Measurements from ENCODE around the gene TWIST2.

Gene TWIST2

DNA sequence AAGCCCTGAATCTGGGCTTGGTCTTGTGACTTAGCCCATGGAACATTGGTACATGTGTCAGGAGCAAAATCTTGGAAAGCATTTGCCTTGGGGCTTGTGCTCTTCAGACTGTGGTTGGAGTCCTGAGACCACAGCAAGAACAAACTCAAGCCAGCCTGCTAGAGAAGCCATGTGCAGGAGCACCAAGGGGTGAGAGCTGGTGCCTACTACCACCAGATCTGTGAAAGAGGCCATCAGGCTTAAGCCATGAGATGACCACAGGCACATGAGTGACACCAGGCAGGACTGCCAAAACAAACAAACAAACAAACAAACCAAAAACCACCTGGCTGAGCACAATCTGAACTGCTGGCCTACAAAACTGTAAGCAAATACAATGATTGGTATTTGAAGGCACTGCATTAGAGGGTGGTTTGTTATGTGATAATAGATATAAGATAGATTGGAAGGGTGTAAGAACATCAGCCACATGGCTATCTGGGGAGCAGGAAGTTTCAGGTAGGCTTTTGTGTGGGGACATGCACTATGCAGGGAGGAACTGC is 9.0 kb upstream of the TWIST2 start:
- no peak for DNase-seq (ENCODE audit: low read depth)

DNA sequence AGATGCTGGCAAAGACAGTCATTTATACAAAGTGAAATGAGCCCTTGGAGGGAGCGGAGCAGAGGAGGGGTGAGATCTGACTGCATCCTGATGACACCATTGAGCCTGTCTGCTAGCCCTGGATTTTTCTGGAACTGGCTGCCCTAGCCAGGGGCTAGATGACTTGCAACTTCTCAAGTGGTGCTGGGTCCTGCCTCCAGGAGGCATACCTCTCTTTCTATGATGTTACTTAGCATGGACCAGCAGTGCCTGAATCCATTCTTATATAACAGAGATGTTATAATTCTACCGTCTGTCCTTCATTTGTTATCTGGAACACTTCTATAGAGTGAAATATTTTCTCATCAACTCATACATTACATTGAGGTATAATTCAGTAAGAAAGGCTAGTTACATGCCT is 8.5 kb upstream of the TWIST2 start:
- DNase-seq (ENCODE audit: low read depth), result no peak

GRCh38 chr2:238841542-238842164 is 6.2 kb upstream of the TWIST2 start:
- DNase-seq (ENCODE audit: low read depth), result no peak

DNA sequence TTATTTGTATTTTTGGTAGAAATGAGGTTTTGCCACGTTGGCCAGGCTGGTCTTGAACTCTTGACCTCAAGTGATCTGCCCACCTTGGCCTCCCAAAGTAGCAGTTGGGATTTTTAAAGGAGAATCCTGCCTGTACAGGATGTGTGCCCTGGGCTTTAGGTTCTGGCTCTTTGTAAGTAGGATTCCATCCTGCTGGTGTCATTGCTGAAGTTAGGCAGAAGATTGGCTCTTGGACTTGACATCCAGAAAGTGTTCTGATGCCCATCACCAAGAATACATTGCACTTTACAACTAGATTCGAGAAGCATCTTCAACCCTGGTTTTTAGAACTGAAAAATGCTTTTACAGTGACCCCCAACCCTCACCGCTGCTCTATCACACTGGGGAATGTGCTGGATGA is 4.4 kb upstream of the TWIST2 start:
- DNase-seq (ENCODE audit: low read depth), result no peak

- no peak for DNase-seq (ENCODE audit: low read depth)
Observed at GRCh38 chr2:238845583-238846377, 2.1 kb upstream of the TWIST2 start.

DNA sequence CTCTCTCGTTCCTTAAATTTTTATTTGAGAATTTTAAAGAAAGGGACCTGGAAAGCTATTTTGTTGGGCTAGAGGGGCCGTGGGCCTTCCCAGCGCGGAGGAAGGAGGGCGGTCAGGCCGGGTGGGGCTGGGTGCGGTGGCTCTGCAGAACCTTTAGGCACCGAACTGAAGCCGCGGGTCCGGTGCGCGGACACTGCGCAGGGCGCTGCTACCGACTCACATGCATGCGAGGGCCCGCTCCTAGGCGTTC is 1.6 kb upstream of the TWIST2 start:
- no peak for DNase-seq (ENCODE audit: low read depth)

GRCh38 chr2:238846628-238847418 is 1.1 kb upstream of the TWIST2 start:
- no peak for DNase-seq (ENCODE audit: low read depth)

DNA sequence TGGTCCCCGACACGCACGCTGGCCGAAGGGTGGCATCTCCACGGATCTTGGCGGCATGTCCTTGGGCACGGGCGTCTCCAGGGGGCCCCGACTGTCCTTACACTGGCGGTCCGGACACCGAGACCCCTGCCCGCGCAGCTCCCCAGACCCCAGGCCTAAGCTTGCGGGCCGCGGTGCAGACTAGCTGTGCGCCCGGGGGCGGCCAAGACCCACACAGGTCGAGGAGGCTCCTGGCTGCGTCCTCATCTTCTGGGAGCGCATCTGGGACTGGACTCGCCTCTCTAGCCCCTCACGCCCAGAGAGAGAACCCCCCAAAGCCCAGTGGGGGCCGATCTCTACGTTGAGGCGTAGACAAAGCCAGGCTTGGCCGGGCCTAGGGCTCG is 475 bp upstream of the TWIST2 start:
- DNase-seq (ENCODE audit: low read depth), result no peak

DNA sequence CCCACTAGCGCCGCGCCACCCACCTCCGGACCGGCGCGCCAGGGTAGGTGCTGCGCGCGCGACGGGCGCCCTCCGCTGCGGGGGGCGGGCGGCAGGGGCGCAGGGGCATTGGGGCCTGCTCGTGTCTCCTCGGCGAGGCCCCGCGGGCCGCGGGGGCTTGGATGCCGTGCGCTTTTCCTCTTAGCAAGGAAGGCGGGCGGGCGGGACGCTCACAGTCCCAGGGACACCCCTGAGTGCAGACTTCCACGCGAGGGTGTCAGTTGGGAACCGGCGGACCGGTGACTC is 748 bp downstream of the TWIST2 start:
- DNase-seq (ENCODE audit: low read depth), result no peak

GRCh38 chr2:238848976-238849853 is 1.3 kb downstream of the TWIST2 start:
- no peak for DNase-seq (ENCODE audit: low read depth)

DNA sequence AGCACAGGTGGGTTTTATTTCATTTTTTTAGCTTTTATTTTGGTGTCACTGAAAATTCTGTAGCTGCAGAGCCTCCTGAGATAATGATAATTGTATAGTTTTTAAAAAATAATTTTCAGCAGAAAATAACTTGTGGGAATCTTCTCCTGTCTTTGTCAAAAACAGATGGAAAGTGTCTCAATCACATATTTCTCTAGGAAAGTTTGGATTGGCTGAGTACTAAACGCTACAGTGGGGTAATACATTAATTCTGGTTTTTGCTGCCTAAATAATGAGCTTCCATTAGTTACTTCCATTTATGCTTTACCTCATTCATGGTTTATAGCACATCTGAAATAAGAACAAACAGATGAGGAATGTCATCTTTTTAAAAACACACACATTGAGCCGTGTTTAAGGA is 2.2 kb downstream of the TWIST2 start:
- no peak for DNase-seq (ENCODE audit: low read depth)

DNA sequence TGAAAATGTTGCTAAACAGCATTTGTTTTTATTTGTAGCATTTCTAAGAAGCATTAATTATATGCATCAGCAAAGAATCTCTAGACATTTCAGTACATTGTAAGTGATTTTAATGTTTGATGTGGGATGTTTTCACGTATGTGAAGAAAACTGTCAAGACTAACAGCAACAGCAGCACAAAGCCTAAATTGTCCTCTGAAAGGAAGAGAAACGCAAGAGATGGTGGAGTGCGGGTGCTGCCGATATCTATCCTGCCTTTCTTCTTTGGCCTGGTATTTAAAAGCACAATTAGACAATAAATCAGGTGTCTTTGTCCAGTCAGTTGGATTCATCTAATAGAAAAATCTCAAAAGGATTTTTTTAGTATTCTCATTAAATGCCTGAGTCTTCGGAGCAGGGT is 3.1 kb downstream of the TWIST2 start:
- DNase-seq (ENCODE audit: low read depth), result no peak

GRCh38 chr2:238851761-238852160 is 3.9 kb downstream of the TWIST2 start:
- no peak for DNase-seq (ENCODE audit: low read depth)

DNA sequence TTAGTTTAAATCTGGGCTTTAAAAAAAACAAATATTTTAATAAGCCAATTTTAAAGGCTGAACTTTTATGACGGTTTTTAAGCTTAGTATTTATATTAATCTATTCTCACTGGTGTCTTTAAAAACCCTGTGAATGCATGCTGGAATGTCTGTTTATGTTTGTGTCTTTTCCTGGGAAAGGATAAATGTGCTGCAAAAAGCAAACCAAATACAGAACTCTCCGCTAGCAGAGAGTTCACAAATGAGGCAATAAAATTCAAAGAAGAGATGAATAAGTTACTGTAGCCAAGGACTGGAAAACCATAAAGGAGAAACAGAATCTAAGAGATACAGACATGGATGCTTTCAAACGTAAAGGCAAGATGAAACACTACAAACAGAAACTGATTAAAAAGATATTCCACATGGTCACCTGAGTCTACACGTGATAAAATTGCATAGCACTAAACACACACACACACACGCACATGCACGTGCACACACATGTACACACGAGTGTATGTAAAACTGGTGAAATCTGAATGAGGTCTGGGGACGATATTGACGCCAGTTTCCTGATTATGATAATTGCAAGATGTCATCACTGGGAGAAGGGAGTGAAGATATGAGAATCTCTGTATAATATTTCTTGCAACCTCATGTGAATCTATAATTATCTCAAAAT is 4.5 kb downstream of the TWIST2 start:
- no peak for DNase-seq (ENCODE audit: low read depth)

GRCh38 chr2:238853218-238853617 is 5.3 kb downstream of the TWIST2 start:
- DNase-seq (ENCODE audit: low read depth), result no peak

GRCh38 chr2:238853721-238854120 is 5.8 kb downstream of the TWIST2 start:
- DNase-seq (ENCODE audit: low read depth), result no peak

GRCh38 chr2:238854246-238854645 is 6.4 kb downstream of the TWIST2 start:
- DNase-seq (ENCODE audit: low read depth), result no peak

DNA sequence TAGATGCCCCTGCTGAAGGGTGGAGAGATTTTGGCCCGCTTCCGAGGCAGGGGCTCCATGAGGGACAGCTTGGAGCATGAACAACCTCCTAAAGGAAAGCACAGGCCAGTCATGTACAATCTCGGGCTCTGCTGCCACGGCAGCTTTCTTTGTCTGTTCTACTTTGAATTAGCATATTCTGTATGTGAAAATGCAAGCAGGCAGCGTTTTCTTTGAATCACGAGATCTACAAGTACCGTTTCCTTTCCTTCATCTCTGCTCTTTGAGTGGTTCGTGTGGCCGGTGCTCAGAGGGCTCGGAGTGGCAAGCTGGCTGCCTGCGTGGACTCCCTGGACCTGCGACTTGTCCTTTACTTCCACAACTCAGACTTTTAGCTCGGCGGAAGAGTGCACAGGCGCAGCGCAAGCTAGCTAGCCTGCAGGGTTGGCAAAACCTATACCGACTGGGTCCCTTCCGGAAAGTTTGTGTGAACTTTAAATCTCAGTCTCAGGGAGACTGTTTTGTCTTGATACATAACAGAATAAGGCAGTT is 6.9 kb downstream of the TWIST2 start:
- DNase-seq (ENCODE audit: low read depth), result no peak

GRCh38 chr2:238855299-238855698 is 7.4 kb downstream of the TWIST2 start:
- no peak for DNase-seq (ENCODE audit: low read depth)

DNA sequence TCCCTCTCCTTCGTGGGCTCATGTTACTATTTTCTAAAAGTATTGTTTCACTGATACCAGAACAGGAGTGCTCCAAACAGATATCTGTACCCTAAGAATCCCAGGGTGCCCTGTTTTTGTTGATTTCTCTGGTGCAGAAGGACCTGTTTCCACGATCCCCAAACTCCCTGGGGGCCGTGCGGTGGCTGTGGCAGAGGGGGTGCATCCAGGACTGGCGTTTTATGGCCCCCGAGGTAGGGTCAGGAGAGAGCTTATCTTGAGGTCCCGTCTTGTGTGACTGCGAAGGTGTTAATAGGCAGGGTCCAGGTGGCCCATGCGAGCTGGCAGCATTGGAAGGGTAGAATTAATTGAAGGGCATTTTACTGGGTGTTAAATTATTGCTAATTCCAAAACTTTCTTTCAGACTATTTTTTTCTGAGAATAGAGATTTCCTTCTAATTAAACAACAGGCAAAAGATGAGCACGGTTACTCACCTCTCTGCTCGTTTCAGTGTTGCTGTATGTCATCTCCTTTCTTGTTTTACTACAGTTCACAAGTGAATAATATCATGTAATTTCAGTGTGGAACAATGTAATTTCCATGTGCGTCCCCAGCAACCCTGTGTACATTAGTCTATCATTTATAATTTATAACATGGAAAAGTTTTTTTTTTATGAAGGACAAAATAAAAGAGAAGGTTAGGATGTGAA is 8.2 kb downstream of the TWIST2 start:
- no peak for DNase-seq (ENCODE audit: low read depth)

Measured in activated T-helper 1 cell treated with Interleukin-2 at 50 U/mL for 16 hours (primary cell).